Measurements from ENCODE around the gene NPAS3. TPM values are rescaled to one million over a fixed set of nuclear protein-coding genes. Genes with fewer than 3 reads are reported as not detected.

NPAS3 gene
- total and polyA plus RNA-seq, 2 of the 13 experiments (the other 11 are each of a cell fraction or from before 2014, with no cell fraction given): not detected

DNA sequence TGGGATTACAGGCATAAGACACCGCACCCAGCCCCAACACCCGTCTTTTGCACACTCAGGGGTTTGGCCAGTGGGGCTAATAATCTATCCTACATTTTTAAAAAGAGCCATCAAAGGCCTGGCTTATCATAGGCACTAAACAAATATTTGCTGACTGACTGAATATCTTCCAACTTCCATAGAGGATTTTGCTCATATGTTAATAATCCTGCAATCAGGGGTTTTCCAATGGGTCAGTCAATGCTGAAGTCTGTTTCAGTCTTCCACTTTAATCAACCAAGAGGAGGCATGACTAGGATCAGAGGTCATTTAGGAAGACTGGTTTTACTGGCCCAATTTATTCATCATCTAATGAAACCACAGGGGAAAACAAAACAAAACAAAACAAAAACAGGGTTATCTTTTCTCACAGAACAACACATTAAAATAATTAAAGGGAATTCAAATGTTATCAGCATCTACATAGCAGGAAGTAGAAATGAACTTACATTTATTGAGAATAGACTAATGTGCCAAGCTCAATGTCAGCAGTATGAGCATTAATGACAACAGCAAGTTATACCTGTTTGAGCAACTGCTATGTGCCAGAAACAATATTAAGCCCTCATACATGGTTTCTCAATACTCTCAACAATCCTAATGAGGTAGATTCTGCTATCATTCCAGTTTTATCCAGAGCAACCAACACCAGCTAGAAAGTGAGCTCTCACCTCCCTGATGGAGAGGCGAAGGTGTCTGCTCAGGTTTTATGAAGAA, 640.0 kb downstream of the NPAS3 start:
- H3K27me3 ChIP-seq (ENCODE audit: control insufficient read depth in 1 of 2, insufficient read depth in 2 of 2, low read length in 2 of 2): no peaks in the 10 kb centered on the region
- no TSS peak for BruUV-seq (replicated peaks)
- no peaks in the 10 kb centered on the region for H3K79me2 ChIP-seq (ENCODE audit: insufficient read depth, low read length)
- H3K9me3 ChIP-seq (ENCODE audit: low read length): no peaks in the 10 kb centered on the region
- no peaks in the 10 kb centered on the region for H3K36me3 ChIP-seq (replicated peaks in 1 of 2; ENCODE audit: control insufficient read depth in 1 of 2, insufficient read depth in 2 of 2, low read length in 2 of 2)
- H4K20me1 ChIP-seq (ENCODE audit: insufficient read depth, low read length): no peaks in the 10 kb centered on the region
- H2AFZ ChIP-seq (ENCODE audit: low read length): no peak overlapping the region
- TF ChIP-seq MAFK (conservative IDR thresholded peaks at IDR 0.05 in 1 of 2, IDR thresholded peaks at IDR 0.05 in 1 of 2; ENCODE audit: low read length in 2 of 2): peak; percentile 71 to 73
- no peak for TF ChIP-seq SMYD3 (CRISPR knock-in tag; IDR thresholded peaks at IDR 0.05)
- TF ChIP-seq MAFF (IDR thresholded peaks at IDR 0.05; ENCODE audit: low read depth, low read length): peak; percentile 76
- intact Hi-C loops (cut with micrococcal nuclease; ENCODE audit: unreplicated experiment): no loop called here
- 24% methylated on average over 3 of the region's 3 CpGs for WGBS (ENCODE audit: low lambda C conversion rate)
- FAIRE-seq: no peak
- no peaks in the 10 kb centered on the region for H3K4me1 ChIP-seq (ENCODE audit: insufficient read depth, low read length)
- ATAC-seq: no peak
- no peak overlapping the region for H3K27ac ChIP-seq (ENCODE audit: extremely low read length, insufficient read depth, low read length)
- no peak overlapping the region for H3K9ac ChIP-seq (ENCODE audit: insufficient read depth, low read depth, low read length)
- ChIA-PET POLR2A (no interaction called here), CTCF (ENCODE audit: low intra/inter-chr PET ratio, low total read pairs) (no interaction called here)
- H3K4me3 ChIP-seq (replicated peaks in 1 of 3; ENCODE audit: insufficient read depth in 1 of 3, low read depth in 2 of 3, low read length in 3 of 3): no peak overlapping the region
- in situ Hi-C loops (cut with HindIII; ENCODE audit: extremely low pct_ligation_motif_present, low pct_unique_long_range_greater_than_20kb): no loop called here
- DNase-seq (ENCODE audit: low spot score): no peak
- no peak overlapping the region for H3K4me2 ChIP-seq (ENCODE audit: low read depth, low read length)

DNA sequence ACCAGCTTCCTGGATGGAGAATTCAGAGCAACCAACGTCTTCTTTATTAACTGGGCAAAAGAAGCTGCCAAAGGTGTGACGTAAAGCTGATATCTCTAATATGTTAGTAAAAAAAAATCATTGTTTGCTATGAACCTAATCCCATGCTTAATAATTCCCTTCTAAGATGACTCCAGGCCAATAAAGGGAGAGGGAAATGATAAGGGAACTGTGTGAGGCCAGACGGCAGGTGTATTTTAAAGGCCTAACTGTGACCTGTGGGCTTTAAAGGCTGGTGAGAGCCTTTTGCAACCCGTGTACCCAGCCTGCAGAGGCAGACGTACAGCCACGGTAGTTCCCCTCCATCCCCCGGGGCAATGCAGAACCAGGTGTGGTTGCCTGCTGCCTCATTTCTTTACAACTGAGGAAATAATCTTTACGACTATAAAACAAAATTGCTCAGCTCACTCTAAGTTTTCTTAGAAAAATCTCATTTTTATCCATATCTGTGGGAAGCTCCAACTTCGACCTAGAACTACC, 641.6 kb downstream of the NPAS3 start:
- H3K4me2 ChIP-seq (ENCODE audit: low read depth, low read length): no peak overlapping the region
- H3K36me3 ChIP-seq (replicated peaks in 1 of 2; ENCODE audit: control insufficient read depth in 1 of 2, insufficient read depth in 2 of 2, low read length in 2 of 2): no peaks in the 10 kb centered on the region
- DNase-seq (ENCODE audit: low spot score): no peak
- no peaks in the 10 kb centered on the region for H4K20me1 ChIP-seq (ENCODE audit: insufficient read depth, low read length)
- no peak for FAIRE-seq
- no peak overlapping the region for H3K9ac ChIP-seq (ENCODE audit: insufficient read depth, low read depth, low read length)
- POLR2A ChIA-PET: no interaction called here
- H3K4me1 ChIP-seq (ENCODE audit: insufficient read depth, low read length): no peaks in the 10 kb centered on the region
- no peak for ATAC-seq
- no peak for TF ChIP-seq ZNF34 (CRISPR knock-in tag; IDR thresholded peaks at IDR 0.05; ENCODE audit: borderline replicate concordance)
- TF ChIP-seq MIER2 (CRISPR knock-in tag; IDR thresholded peaks at IDR 0.05): no peak
- TF ChIP-seq RCOR2 (CRISPR knock-in tag; IDR thresholded peaks at IDR 0.05): no peak
- TF ChIP-seq, protein P1, sequence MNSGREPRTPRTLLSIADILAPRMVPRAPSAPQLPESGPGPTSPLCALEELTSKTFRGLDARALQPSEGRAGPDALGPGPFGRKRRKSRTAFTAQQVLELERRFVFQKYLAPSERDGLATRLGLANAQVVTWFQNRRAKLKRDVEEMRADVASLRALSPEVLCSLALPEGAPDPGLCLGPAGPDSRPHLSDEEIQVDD (CRISPR knock-in tag; IDR thresholded peaks at IDR 0.05; ENCODE audit: borderline replicate concordance): no peak
- TF ChIP-seq MAF1 (CRISPR knock-in tag; IDR thresholded peaks at IDR 0.05; ENCODE audit: borderline replicate concordance): no peak
- no peak for TF ChIP-seq ZNF274 (CRISPR knock-in tag; IDR thresholded peaks at IDR 0.05)
- no peak overlapping the region for H3K27ac ChIP-seq (ENCODE audit: extremely low read length, insufficient read depth, low read length)
- no peak overlapping the region for H2AFZ ChIP-seq (ENCODE audit: low read length)
- CTCF ChIA-PET (ENCODE audit: low intra/inter-chr PET ratio, low total read pairs): no interaction called here
- H3K27me3 ChIP-seq (ENCODE audit: control insufficient read depth in 1 of 2, insufficient read depth in 2 of 2, low read length in 2 of 2): no peaks in the 10 kb centered on the region
- WGBS (ENCODE audit: low lambda C conversion rate): 37% methylated on average over 9 of the region's 9 CpGs
- no peak overlapping the region for H3K4me3 ChIP-seq (replicated peaks in 1 of 3; ENCODE audit: insufficient read depth in 1 of 3, low read depth in 2 of 3, low read length in 3 of 3)
- no peaks in the 10 kb centered on the region for H3K9me3 ChIP-seq (ENCODE audit: low read length)
- H3K79me2 ChIP-seq (ENCODE audit: insufficient read depth, low read length): no peaks in the 10 kb centered on the region
- BruUV-seq (replicated peaks): no TSS peak
- in situ Hi-C loops (cut with HindIII; ENCODE audit: extremely low pct_ligation_motif_present, low pct_unique_long_range_greater_than_20kb): no loop called here
- intact Hi-C loops (cut with micrococcal nuclease; ENCODE audit: unreplicated experiment): no loop called here

Measured in HepG2 (cell line).